DND-41 (cell line): ENCODE measurements around the gene PARM1.

ENCODE experiments used
- ATAC-seq: fragments of 200-7000 bp; cut with Tn5 transposase; 3 replicates; pipeline ENCODE4 v1.9.1; 2021; ENCODE audit warnings: low read depth; ENCODE audit not compliant: insufficient read depth
- DNase-seq: peaks from one replicate; pipeline ENCODE4 v3.0.0-alpha.2; 2020
- H2AFZ ChIP-seq: 2 replicates; pipeline ENCODE4 v1.6.0; 2012; ENCODE audit warnings: low read depth, low read length
- H3K27ac ChIP-seq: 2 replicates; pipeline ENCODE4 v1.5.1; 2012; ENCODE audit warnings: low read length, inconsistent platforms
- H3K27me3 ChIP-seq: fragments of 200-600 bp; sonication (generic); 2 replicates; pipeline ENCODE4 v1.6.0; 2012; ENCODE audit warnings: low read length, mild to moderate bottlenecking, inconsistent platforms; ENCODE audit not compliant: insufficient read depth, poor library complexity
- H3K36me3 ChIP-seq: 2 replicates; pipeline ENCODE4 v1.5.1; 2012; ENCODE audit warnings: low read length, inconsistent platforms; ENCODE audit not compliant: insufficient read depth
- H3K4me1 ChIP-seq: 2 replicates; pipeline ENCODE4 v1.5.1; 2012; ENCODE audit warnings: mild to moderate bottlenecking, low read length; ENCODE audit not compliant: insufficient read depth
- H3K4me2 ChIP-seq: 2 replicates; pipeline ENCODE4 v1.6.0; 2012; ENCODE audit warnings: mild to moderate bottlenecking, moderate library complexity, low read length, inconsistent platforms; ENCODE audit not compliant: insufficient read depth
- H3K4me3 ChIP-seq, 2 experiments: fragments of 200-600 bp in 1 of 2; shearing (Covaris generic) in 1 of 2; 2 replicates each; pipeline ENCODE4 v1.5.1; 2012 to 2016; ENCODE audit warnings: inconsistent platforms in 2 of 2, low read length in 2 of 2, mild to moderate bottlenecking in 2 of 2, low read depth in 1 of 2, moderate library complexity in 1 of 2
- H3K79me2 ChIP-seq: 2 replicates; pipeline ENCODE4 v1.6.0; 2012; ENCODE audit warnings: low read length, inconsistent platforms; ENCODE audit not compliant: insufficient read depth
- H3K9ac ChIP-seq: 2 replicates; pipeline ENCODE4 v1.6.0; 2012; ENCODE audit warnings: low read depth, mild to moderate bottlenecking, inconsistent platforms, low read length, moderate library complexity
- H3K9me3 ChIP-seq: 2 replicates; pipeline ENCODE4 v1.5.1; 2012; ENCODE audit warnings: low read length, moderate library complexity, mild to moderate bottlenecking, inconsistent platforms; ENCODE audit not compliant: insufficient read depth, severe bottlenecking
- H4K20me1 ChIP-seq: 2 replicates; pipeline ENCODE4 v1.6.0; 2012; ENCODE audit warnings: low read length; ENCODE audit not compliant: insufficient read depth
- EZH2 ChIP-seq: IDR thresholded peaks from 3 replicates; pipeline ENCODE4 v1.6.1; 2012; ENCODE audit warnings: borderline replicate concordance, low read depth, mild to moderate bottlenecking, moderate library complexity, low read length, inconsistent platforms; ENCODE audit not compliant: severe bottlenecking
- TF ChIP-seq, protein P1 (sequence below): IDR thresholded peaks from 2 replicates; pipeline ENCODE4 v1.5.1; 2012; ENCODE audit warnings: borderline replicate concordance, low read length, moderate library complexity, mild to moderate bottlenecking; ENCODE audit not compliant: poor library complexity, severe bottlenecking; ENCODE audit errors: extremely low read depth

Gene PARM1

DNA sequence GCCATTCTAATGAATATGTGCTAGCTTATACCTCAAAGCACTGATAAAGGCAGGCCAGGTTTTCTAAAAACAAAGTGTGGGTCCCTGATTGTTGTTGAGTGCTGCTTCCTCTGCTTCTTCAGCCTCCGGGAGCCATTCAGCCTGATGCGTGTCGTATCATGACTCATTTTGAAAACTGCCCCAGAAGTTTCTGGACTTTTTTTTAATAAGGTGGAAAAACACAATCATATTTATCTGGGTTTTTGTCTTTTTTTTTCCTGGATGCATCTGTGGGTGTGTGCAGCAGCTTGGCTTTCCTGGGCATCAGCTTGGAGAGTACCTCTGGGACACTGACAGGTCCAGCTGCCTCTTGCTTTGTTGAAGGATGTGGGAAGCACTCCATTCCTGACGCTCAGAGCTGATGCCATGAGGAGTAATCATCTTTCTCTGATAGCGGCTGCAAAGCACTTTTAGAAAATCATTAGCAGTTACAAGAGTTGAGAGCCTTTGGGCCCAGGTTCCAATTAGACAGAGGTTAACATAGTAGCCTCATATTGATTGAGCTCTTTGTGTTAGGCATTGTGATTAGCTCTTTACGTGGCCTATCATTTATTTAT, 66.9 kb downstream of the PARM1 start:
- no peaks in the 10 kb centered on the region for H3K79me2 ChIP-seq
- no peak for DNase-seq
- H3K9ac ChIP-seq = no peak overlapping the region
- H3K27me3 ChIP-seq = no peaks in the 10 kb centered on the region
- no peak overlapping the region for H2AFZ ChIP-seq
- TF ChIP-seq EZH2 = no peak
- TF ChIP-seq, protein P1, sequence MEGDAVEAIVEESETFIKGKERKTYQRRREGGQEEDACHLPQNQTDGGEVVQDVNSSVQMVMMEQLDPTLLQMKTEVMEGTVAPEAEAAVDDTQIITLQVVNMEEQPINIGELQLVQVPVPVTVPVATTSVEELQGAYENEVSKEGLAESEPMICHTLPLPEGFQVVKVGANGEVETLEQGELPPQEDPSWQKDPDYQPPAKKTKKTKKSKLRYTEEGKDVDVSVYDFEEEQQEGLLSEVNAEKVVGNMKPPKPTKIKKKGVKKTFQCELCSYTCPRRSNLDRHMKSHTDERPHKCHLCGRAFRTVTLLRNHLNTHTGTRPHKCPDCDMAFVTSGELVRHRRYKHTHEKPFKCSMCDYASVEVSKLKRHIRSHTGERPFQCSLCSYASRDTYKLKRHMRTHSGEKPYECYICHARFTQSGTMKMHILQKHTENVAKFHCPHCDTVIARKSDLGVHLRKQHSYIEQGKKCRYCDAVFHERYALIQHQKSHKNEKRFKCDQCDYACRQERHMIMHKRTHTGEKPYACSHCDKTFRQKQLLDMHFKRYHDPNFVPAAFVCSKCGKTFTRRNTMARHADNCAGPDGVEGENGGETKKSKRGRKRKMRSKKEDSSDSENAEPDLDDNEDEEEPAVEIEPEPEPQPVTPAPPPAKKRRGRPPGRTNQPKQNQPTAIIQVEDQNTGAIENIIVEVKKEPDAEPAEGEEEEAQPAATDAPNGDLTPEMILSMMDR = no peak
- no peaks in the 10 kb centered on the region for H3K36me3 ChIP-seq
- ATAC-seq = no peak
- H3K4me1 ChIP-seq = no peaks in the 10 kb centered on the region
- H3K4me3 ChIP-seq = no peak overlapping the region
- H3K4me2 ChIP-seq = no peak overlapping the region
- H3K9me3 ChIP-seq = no peaks in the 10 kb centered on the region
- no peaks in the 10 kb centered on the region for H4K20me1 ChIP-seq
- no peak overlapping the region for H3K27ac ChIP-seq

DNA sequence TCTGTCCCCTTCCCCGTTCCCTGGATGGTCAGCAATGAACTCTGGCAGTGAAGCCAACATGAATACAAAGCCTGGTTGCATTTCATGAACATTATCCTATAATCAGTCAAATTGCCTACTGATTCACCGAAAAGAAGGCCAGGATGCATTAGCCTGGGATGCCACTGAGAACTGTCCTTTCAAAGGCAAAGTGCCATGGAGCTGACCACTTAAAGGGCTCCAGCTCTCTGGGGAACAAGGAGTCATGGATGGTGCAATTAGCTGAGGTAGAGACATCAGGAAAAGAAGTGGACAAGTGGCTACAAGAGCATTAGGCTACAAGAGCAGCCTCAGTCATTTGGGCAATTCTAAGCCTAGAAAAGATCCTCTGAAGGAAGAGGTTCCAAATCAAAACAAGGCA, 69.0 kb downstream of the PARM1 start:
- no peak for TF ChIP-seq EZH2
- TF ChIP-seq, protein P1 = no peak
- H3K79me2 ChIP-seq = no peaks in the 10 kb centered on the region
- H4K20me1 ChIP-seq = no peaks in the 10 kb centered on the region
- no peak overlapping the region for H3K9ac ChIP-seq
- H2AFZ ChIP-seq = no peak overlapping the region
- H3K27me3 ChIP-seq = no peaks in the 10 kb centered on the region
- no peak overlapping the region for H3K27ac ChIP-seq
- no peak for ATAC-seq
- H3K36me3 ChIP-seq = no peaks in the 10 kb centered on the region
- H3K4me2 ChIP-seq = no peak overlapping the region
- H3K4me1 ChIP-seq = no peaks in the 10 kb centered on the region
- no peaks in the 10 kb centered on the region for H3K9me3 ChIP-seq
- DNase-seq = no peak
- H3K4me3 ChIP-seq = no peak overlapping the region

DNA sequence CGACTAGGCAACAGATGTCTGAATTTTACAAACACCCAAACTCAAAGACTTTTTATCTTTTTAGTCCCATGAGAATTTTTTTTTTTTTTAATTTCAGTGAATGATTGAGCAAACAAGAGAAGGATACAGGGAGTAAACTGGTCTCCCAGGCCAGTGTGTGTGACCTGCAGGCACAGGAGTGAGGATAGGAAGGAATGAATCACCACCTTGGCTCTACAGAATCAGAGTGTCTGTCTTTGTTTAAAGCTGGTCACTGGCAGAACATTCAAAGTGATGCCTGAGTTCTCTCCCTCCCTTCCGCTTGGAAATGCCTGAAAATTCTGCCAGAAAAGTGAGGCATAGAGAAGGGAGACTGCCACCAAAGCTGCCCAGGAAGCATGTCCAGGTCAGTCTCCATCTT, 69.5 kb downstream of the PARM1 start:
- H3K9me3 ChIP-seq = peaks cover 3% of the 10 kb centered on the region
- no peak overlapping the region for H3K9ac ChIP-seq
- H3K4me1 ChIP-seq = no peaks in the 10 kb centered on the region

More for the DNA sequence above, 69.5 kb downstream of the PARM1 start:
- no peak for ATAC-seq
- Histone ChIP-seq H4K20me1 (no peaks in the 10 kb centered on the region), H3K4me2 (no peak overlapping the region), H3K4me3 (no peak overlapping the region), H2AFZ (no peak overlapping the region), H3K27ac (no peak overlapping the region), H3K27me3 (no peaks in the 10 kb centered on the region), H3K36me3 (no peaks in the 10 kb centered on the region), H3K79me2 (no peaks in the 10 kb centered on the region)
- DNase-seq = no peak
- TF ChIP-seq EZH2 = no peak
- TF ChIP-seq, protein P1 = no peak
